H9 (cell line): Measurements from ENCODE around the gene ZNF865. TPM values are rescaled to one million over a fixed set of nuclear protein-coding genes. Genes with fewer than 3 reads are reported as not detected.

ENCODE experiments used
- DNase-seq: peaks from one replicate; pipeline ENCODE4 v3.0.0-alpha.2; 2017
- H2AFZ ChIP-seq: one replicate; pipeline ENCODE4 v1.6.1; 2013; ENCODE audit warnings: mild to moderate bottlenecking, low read length, control low read depth, moderate library complexity
- H2AK5ac ChIP-seq: 2 replicates; pipeline ENCODE4 v1.6.1; 2013; ENCODE audit warnings: low read length, control low read depth, mixed read lengths; ENCODE audit not compliant: insufficient read length
- H2BK120ac ChIP-seq: one replicate; pipeline ENCODE4 v1.6.1; 2013; ENCODE audit warnings: low read depth, mild to moderate bottlenecking, low read length, control low read depth, inconsistent platforms; ENCODE audit not compliant: poor library complexity, severe bottlenecking
- H2BK12ac ChIP-seq: 2 replicates; pipeline ENCODE4 v1.6.1; 2013; ENCODE audit warnings: low read length, control low read depth, mixed read lengths, low read depth; ENCODE audit not compliant: insufficient read length
- H2BK15ac ChIP-seq: 2 replicates; pipeline ENCODE4 v1.6.1; 2013; ENCODE audit warnings: low read depth, low read length, control low read depth
- H2BK20ac ChIP-seq: one replicate; pipeline ENCODE4 v1.6.1; 2013; ENCODE audit warnings: low read depth, mild to moderate bottlenecking, low read length, control low read depth, inconsistent platforms; ENCODE audit not compliant: poor library complexity, severe bottlenecking
- H2BK5ac ChIP-seq: 2 replicates; pipeline ENCODE4 v1.6.1; 2013; ENCODE audit warnings: low read length, control low read depth, mixed read lengths; ENCODE audit not compliant: insufficient read length
- H3K14ac ChIP-seq: 2 replicates; pipeline ENCODE4 v1.6.1; 2013; ENCODE audit warnings: low read length, control low read depth; ENCODE audit not compliant: insufficient read depth
- H3K18ac ChIP-seq: 2 replicates; pipeline ENCODE4 v1.6.1; 2013; ENCODE audit warnings: low read depth, mild to moderate bottlenecking, mixed read lengths, low read length, control low read depth; ENCODE audit not compliant: insufficient read length
- H3K23ac ChIP-seq: 2 replicates; pipeline ENCODE4 v1.6.1; 2013; ENCODE audit warnings: low read length, control low read depth, mixed read lengths, low read depth; ENCODE audit not compliant: insufficient read length
- H3K23me2 ChIP-seq: 2 replicates; pipeline ENCODE4 v1.6.1; 2013; ENCODE audit warnings: low read depth, mild to moderate bottlenecking, mixed read lengths, low read length, control low read depth; ENCODE audit not compliant: insufficient read length, poor library complexity, severe bottlenecking
- H3K27ac ChIP-seq: 2 replicates; pipeline ENCODE4 v1.5.1; 2013; ENCODE audit warnings: low read length, control low read depth, mixed read lengths, low read depth; ENCODE audit not compliant: insufficient read length
- H3K27me3 ChIP-seq: 2 replicates; pipeline ENCODE4 v1.6.1; 2013; ENCODE audit warnings: low read length, control low read depth, inconsistent platforms; ENCODE audit not compliant: insufficient read depth
- H3K4ac ChIP-seq: 2 replicates; pipeline ENCODE4 v1.6.1; 2013; ENCODE audit warnings: low read depth, mild to moderate bottlenecking, control low read depth, inconsistent platforms, low read length, moderate library complexity
- H3K4me1 ChIP-seq: 2 replicates; pipeline ENCODE4 v1.6.1; 2013; ENCODE audit warnings: low read length, control low read depth, inconsistent platforms; ENCODE audit not compliant: insufficient read depth
- H3K4me2 ChIP-seq: 2 replicates; pipeline ENCODE4 v1.6.1; 2013; ENCODE audit warnings: low read length, control low read depth, mixed read lengths; ENCODE audit not compliant: insufficient read length, insufficient read depth
- H3K56ac ChIP-seq: 2 replicates; pipeline ENCODE4 v1.6.1; 2013; ENCODE audit warnings: low read depth, mild to moderate bottlenecking, mixed read lengths, low read length, control low read depth; ENCODE audit not compliant: insufficient read length
- H3K79me1 ChIP-seq: 2 replicates; pipeline ENCODE4 v1.6.1; 2013; ENCODE audit warnings: low read depth, mild to moderate bottlenecking, moderate library complexity, low read length, control low read depth, inconsistent platforms; ENCODE audit not compliant: insufficient read depth, poor library complexity, severe bottlenecking
- H3K79me2 ChIP-seq: 2 replicates; pipeline ENCODE4 v1.6.1; 2013; ENCODE audit warnings: low read length, control low read depth, inconsistent platforms; ENCODE audit not compliant: insufficient read depth
- H3K9ac ChIP-seq: 2 replicates; pipeline ENCODE4 v1.6.1; 2013; ENCODE audit warnings: low read length, control low read depth, mixed read lengths; ENCODE audit not compliant: insufficient read length; ENCODE audit errors: extremely low read depth
- H3K9me3 ChIP-seq: one replicate; pipeline ENCODE4 v1.6.1; 2013; ENCODE audit warnings: low read depth, low read length, inconsistent platforms; ENCODE audit not compliant: control insufficient read depth
- H3T11ph ChIP-seq: one replicate; pipeline ENCODE4 v1.6.1; 2013; ENCODE audit warnings: mild to moderate bottlenecking, low read length, control low read depth, inconsistent platforms
- H4K20me1 ChIP-seq: one replicate; pipeline ENCODE4 v1.6.1; 2013; ENCODE audit not compliant: control insufficient read depth, insufficient read length, insufficient read depth
- H4K5ac ChIP-seq: 2 replicates; pipeline ENCODE4 v1.6.1; 2013; ENCODE audit warnings: low read depth, mild to moderate bottlenecking, mixed read lengths, low read length, control low read depth; ENCODE audit not compliant: insufficient read length
- H4K8ac ChIP-seq: replicated peaks from 2 replicates; pipeline ENCODE4 v1.6.1; 2013; ENCODE audit warnings: low read length, control low read depth, mixed read lengths, low read depth; ENCODE audit not compliant: insufficient read length
- H4K91ac ChIP-seq: 2 replicates; pipeline ENCODE4 v1.6.1; 2013; ENCODE audit warnings: low read depth, mild to moderate bottlenecking, moderate library complexity, mixed read lengths, low read length, control low read depth; ENCODE audit not compliant: insufficient read length
- H3K27ac Mint-ChIP-seq, 3 experiments: 2 replicates in 2 of 3; 3 replicates in 1 of 3; pipeline ENCODE4 v1.8.0; 2020 to 2021; ENCODE audit warnings: mixed read lengths in 3 of 3, mild to moderate bottlenecking in 1 of 3, moderate library complexity in 1 of 3
- H3K27me3 Mint-ChIP-seq: 2 replicates; pipeline ENCODE4 v1.8.0; 2021; ENCODE audit warnings: low read depth, mild to moderate bottlenecking, moderate library complexity, mixed read lengths
- H3K36me3 Mint-ChIP-seq, 3 experiments: 2 replicates in 2 of 3; 3 replicates in 1 of 3; pipeline ENCODE4 v1.8.0; 2020 to 2021; ENCODE audit warnings: low read depth in 3 of 3, mixed read lengths in 3 of 3; ENCODE audit not compliant: insufficient read depth in 1 of 3
- H3K4me1 Mint-ChIP-seq, 2 experiments: 2 replicates each; pipeline ENCODE4 v1.8.0; 2020; ENCODE audit warnings: mixed read lengths in 2 of 2
- H3K4me3 Mint-ChIP-seq, 2 experiments: 2 replicates in 1 of 2; 3 replicates in 1 of 2; pipeline ENCODE4 v1.8.0; 2020 to 2021; ENCODE audit warnings: mild to moderate bottlenecking in 2 of 2, mixed read lengths in 2 of 2, moderate library complexity in 1 of 2
- H3K9me3 Mint-ChIP-seq, 2 experiments: 2 replicates in 1 of 2; 3 replicates in 1 of 2; pipeline ENCODE4 v1.8.0; 2020; ENCODE audit warnings: mild to moderate bottlenecking in 2 of 2, mixed read lengths in 2 of 2, moderate library complexity in 1 of 2
- CTCF ChIP-seq: fragments of 200-600 bp; sonication (generic); conservative IDR thresholded peaks from 3 replicates; pipeline ENCODE4 v1.8.0; 2021; ENCODE audit warnings: antibody characterized with exemption, mild to moderate bottlenecking
- WGBS: extraction: QIAGEN DNeasy Blood & Tissue Kit; methylation state at CpG from one replicate; pipeline ENCODE4 v1.1.7; 2013; ENCODE audit warnings: missing lambda C conversion rate, low lambda C conversion rate, mixed read lengths; ENCODE audit not compliant: insufficient read length; ENCODE audit errors: extremely low coverage; 5-methylcytosine and 5-hydroxymethylcytosine counted together
- total RNA-seq: library from RNA; stranded (reverse); gene quantifications from 2 replicates; pipeline ENCODE4 v1.2.1, GENCODE V29; 2021

ZNF865 gene
- total RNA-seq, 1 experiment from 2014 or later, result 14.3 TPM

GRCh38 chr19:55654323-55654867 lies 48.9 kb downstream of the ZNF865 start:
- Histone ChIP-seq H4K91ac (no peak overlapping the region), H3K27ac (peak overlapping the region; percentile 84), H3K9ac (peak overlapping the region; percentile 99)

More at GRCh38 chr19:55654323-55654867, 48.9 kb downstream of the ZNF865 start:
- Histone ChIP-seq H2BK15ac (no peak overlapping the region), H3K23me2 (peaks cover 22% of the 10 kb centered on the region), H2BK20ac (no peak overlapping the region), H2BK120ac (peak overlapping the region; percentile 79), H3K79me1 (no peaks in the 10 kb centered on the region), H3K4me1 (peaks cover 7% of the 10 kb centered on the region; the same call in 1 of the 2 replicates), H2BK12ac (no peak overlapping the region), H3K27me3 (no peaks in the 10 kb centered on the region), H4K5ac (no peak overlapping the region), H3K23ac (no peak overlapping the region), H3K18ac (peak overlapping the region; percentile 98), H3K79me2 (peaks cover 39% of the 10 kb centered on the region), H3K56ac (no peak overlapping the region), H2BK5ac (peak overlapping the region; percentile 47), H3K9me3 (no peaks in the 10 kb centered on the region), H2AK5ac (no peak overlapping the region), H2AFZ (peak overlapping the region; percentile 94), H4K20me1 (peaks cover 5% of the 10 kb centered on the region), H3K14ac (peak overlapping the region; percentile 99), H3K4me2 (peak overlapping the region; percentile 98), H3K4ac (no peak overlapping the region; the same call in 1 of the 2 replicates), H4K8ac (no peak overlapping the region), H3T11ph (peak overlapping the region; percentile 81)
- peak overlapping the region; percentile 93 to 94 for H3K4me3 Mint-ChIP-seq
- no peaks in the 10 kb centered on the region; the same call in 1 of the 2 replicates for H3K27me3 Mint-ChIP-seq
- peaks cover 11 to 55% (median 36%) of the 10 kb centered on the region in 3 experiments for H3K36me3 Mint-ChIP-seq
- H3K4me1 Mint-ChIP-seq, result peaks cover 27 to 32% of the 10 kb centered on the region in 2 experiments
- peak; percentile 99 for DNase-seq
- H3K27ac Mint-ChIP-seq, result peak overlapping the region; percentile 99 to 100 (median 100)
- H3K9me3 Mint-ChIP-seq, result peaks cover 0 to 3% of the 10 kb centered on the region in 2 experiments; a peak in 3 of 5 replicates
- TF ChIP-seq CTCF, result no peak
- WGBS, result no CpG with 5 or more reads among the region's 52 CpGs
